Ascending aorta (tissue), 2 donors: ENCODE measurements around the gene MRPS35. TPM values are rescaled to one million over a fixed set of nuclear protein-coding genes. Genes with fewer than 3 reads are reported as not detected.

Experiments
- DNase-seq, 2 donors: peaks; one replicate each; pipeline ENCODE4 v3.0.0-alpha.2; 2019; ENCODE audit warnings: low spot score in 2 of 2
- H3K27ac ChIP-seq, 2 donors: fragments of 200-600 bp; sonication (generic); one replicate each; pipeline ENCODE4 v1.5.1; 2016 to 2017; ENCODE audit warnings: mild to moderate bottlenecking in 1 of 2
- H3K27me3 ChIP-seq: fragments of 200-600 bp; sonication (generic); one replicate; pipeline ENCODE4 v1.5.1; 2017
- H3K36me3 ChIP-seq, 2 donors: fragments of 200-600 bp; sonication (generic); one replicate each; pipeline ENCODE4 v1.5.1; 2016
- H3K4me1 ChIP-seq, 2 donors: fragments of 200-600 bp; sonication (generic); one replicate each; pipeline ENCODE4 v1.5.1; 2016 to 2017; ENCODE audit warnings: mild to moderate bottlenecking in 1 of 2
- H3K4me3 ChIP-seq, 2 donors: fragments of 200-600 bp; sonication (generic); one replicate each; pipeline ENCODE4 v1.5.1; 2016 to 2017; ENCODE audit warnings: mild to moderate bottlenecking in 1 of 2
- H3K9me3 ChIP-seq, 2 donors: fragments of 200-600 bp; sonication (generic); one replicate each; pipeline ENCODE4 v1.5.1; 2016
- CTCF ChIP-seq, 3 experiments: fragments of 200-600 bp in 2 of 3; fragments of 450-650 bp in 1 of 3; sonication (generic) in 2 of 3; IDR thresholded peaks; one replicate each; pipeline ENCODE4 v1.5.1; 2016 to 2019; ENCODE audit warnings: antibody characterized with exemption in 3 of 3, mild to moderate bottlenecking in 1 of 3, moderate library complexity in 1 of 3
- intact Hi-C: fragments of 100-400 bp; cut with DNase I; formaldehyde crosslinking; loops from one replicate; pipeline ENCODE4 v1.15.1; 2023
- total RNA-seq: library from RNA; depleted of rRNA; stranded (reverse); fragments of >200 nt; gene quantifications from one replicate; pipeline ENCODE4 v1.1.0, GENCODE V29; 2016

MRPS35 gene
- total RNA-seq, 1 donor from 2014 or later: 2.7 TPM

DNA sequence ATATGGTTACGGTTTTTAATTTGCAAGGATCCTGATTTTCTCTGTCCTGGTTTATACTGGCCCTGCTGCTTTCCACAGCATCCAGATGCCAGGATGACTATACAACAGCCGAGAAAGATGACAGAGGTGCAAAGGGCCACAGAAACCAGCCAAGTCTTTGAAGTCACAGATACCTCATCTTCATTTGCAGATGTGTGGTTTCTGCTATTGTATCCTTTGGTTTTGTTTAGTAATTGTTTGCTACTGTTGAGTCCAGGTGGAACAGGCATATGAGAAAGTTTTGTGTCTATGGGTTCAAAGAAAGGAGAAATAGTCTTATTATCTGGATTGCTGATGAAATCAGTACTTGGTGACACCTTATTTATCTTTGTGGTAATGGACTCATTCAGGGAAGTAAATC is 52.1 kb downstream of the MRPS35 start:
- Histone ChIP-seq H3K9me3 (no peaks in the 10 kb centered on the region), H3K27ac (no peak overlapping the region), H3K4me3 (no peak overlapping the region), H3K36me3 (no peaks in the 10 kb centered on the region), H3K4me1 (no peaks in the 10 kb centered on the region), H3K27me3 (no peaks in the 10 kb centered on the region)
- no peak for DNase-seq
- TF ChIP-seq CTCF (IDR thresholded peaks at IDR 0.05): no peak
- intact Hi-C loops: no loop called here

DNA sequence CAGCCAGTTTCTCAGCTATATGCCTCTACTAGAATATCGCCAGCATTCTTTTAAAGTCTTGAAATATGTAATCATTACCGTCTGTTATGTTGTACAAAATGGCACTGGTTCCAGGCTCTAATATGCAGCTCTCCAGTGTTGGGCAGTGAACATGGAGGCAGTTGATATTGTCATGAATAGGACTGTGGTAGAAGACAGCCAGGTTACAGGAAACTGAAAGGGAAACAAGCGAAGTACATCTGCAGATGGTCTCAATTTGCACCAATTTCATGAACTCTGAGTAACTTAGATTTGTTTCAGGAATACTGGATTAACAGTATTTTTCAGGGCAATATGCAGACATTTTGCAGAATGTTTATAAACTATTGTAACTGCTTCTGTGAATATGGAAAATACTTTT is 56.0 kb downstream of the MRPS35 start:
- no peak overlapping the region for H3K4me3 ChIP-seq
- no peaks in the 10 kb centered on the region for H3K4me1 ChIP-seq
- intact Hi-C loops: no loop called here
- H3K9me3 ChIP-seq: no peaks in the 10 kb centered on the region
- no peak for TF ChIP-seq CTCF (IDR thresholded peaks at IDR 0.05)
- H3K27me3 ChIP-seq: no peaks in the 10 kb centered on the region
- H3K36me3 ChIP-seq: no peaks in the 10 kb centered on the region
- DNase-seq: no peak
- no peak overlapping the region for H3K27ac ChIP-seq

DNA sequence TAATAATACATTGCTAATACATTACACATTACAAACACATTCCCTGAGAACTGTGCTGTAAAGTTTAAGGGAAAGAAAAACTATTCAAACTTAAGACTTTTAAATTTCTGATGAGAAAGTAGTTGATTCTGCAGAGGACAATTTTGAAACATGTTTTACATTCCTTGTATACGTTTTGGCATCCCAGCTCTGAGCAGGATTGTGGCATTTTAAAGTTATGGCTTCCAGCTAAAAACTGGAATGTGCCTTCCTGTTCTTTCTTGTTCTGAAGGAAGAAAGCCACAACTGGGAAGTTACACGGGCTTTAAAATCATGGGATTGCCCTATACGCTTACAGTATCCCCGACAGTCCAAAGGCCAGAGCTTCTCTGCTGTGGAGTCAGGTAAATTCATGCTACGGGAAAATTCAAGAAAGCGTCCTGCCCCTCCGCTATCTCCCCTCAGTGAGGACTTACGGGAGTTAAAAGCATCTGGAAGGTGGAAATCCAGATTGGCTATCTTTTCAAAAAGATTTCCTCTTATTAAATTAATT is 58.6 kb downstream of the MRPS35 start:
- no peaks in the 10 kb centered on the region for H3K4me1 ChIP-seq
- no peaks in the 10 kb centered on the region for H3K36me3 ChIP-seq
- TF ChIP-seq CTCF (IDR thresholded peaks at IDR 0.05): no peak
- DNase-seq: no peak
- H3K27ac ChIP-seq: no peak overlapping the region
- intact Hi-C loops: no loop called here
- H3K4me3 ChIP-seq: no peak overlapping the region
- no peaks in the 10 kb centered on the region for H3K9me3 ChIP-seq
- no peaks in the 10 kb centered on the region for H3K27me3 ChIP-seq

DNA sequence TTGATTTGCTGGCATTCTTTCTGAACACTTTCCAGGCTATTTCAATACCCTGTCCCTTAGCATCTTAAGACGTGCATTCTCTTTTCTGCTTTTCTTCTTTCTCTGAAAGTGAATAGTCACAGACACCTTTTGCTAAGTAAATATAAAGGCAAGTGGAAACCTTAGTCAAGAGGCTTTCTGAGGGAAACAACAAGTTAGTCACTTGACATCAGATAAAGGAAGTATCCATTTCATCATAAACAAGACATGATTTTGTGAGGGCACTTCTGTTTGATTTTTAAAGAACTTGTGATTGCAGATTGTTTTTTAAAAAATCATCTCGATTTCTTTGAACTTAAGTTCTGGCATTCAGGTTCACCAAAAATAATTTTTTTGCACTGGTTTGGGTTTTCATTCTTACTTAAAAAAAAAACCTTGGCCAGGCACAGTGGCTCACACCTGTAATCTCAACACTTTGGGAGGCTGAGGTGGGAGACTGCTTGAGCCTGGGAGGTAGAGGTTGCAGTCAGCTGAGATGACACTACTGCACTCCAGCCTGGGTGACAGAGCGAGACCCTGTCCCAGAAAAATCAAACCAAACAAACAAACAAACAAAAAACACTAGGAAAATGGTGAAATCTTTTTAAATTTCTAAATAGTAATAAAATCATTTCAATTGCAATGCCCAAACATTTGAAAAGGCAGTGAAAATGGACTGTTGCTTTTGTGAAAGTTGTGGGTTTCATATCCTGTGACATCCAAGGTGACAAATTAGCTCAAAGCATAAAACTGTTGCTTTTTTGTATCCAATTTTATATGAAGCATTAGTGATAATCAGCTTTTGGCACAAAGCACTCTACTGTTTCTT is 61.1 kb downstream of the MRPS35 start:
- intact Hi-C loops: no loop called here
- Histone ChIP-seq H3K9me3 (no peaks in the 10 kb centered on the region), H3K27ac (no peak overlapping the region), H3K36me3 (no peaks in the 10 kb centered on the region), H3K4me3 (no peak overlapping the region), H3K4me1 (no peaks in the 10 kb centered on the region), H3K27me3 (no peaks in the 10 kb centered on the region)
- DNase-seq: no peak
- no peak for TF ChIP-seq CTCF (IDR thresholded peaks at IDR 0.05)

DNA sequence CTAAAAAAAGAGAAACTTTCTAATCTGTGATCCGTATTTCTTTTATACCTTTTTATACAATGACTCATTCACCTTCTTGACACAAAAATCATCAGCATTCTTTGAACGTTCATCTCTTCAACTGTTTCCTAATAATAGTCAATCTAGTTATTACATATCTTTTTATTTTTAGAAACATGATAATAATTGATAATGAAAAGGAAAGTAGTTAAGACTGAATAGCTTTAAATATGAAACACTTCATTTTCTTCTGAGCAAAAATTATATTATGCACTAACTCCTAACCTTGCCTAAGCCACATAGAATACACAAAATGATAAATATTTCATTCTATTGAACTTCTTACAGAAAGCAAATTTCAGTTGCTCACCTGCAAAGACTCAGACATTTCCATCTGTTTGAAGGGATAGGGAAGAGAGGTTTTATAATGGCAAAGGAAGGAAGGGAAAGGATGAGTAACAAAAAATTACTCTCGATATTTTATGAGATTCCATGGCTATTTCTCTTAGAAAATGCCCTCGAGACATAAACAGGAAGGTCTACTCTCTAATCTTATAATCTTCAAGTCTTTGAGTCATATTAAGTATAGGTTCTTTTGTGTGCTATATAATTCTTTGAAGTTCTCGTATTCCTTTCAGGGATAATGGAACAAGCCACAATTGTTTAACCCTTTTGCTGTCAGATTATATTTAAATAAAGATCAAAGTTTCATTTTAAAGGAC is 61.9 kb downstream of the MRPS35 start:
- intact Hi-C loops: no loop called here
- no peak for DNase-seq
- no peaks in the 10 kb centered on the region for H3K9me3 ChIP-seq
- no peaks in the 10 kb centered on the region for H3K27me3 ChIP-seq
- H3K4me3 ChIP-seq: no peak overlapping the region
- no peak for TF ChIP-seq CTCF (IDR thresholded peaks at IDR 0.05)
- no peaks in the 10 kb centered on the region for H3K36me3 ChIP-seq
- no peaks in the 10 kb centered on the region for H3K4me1 ChIP-seq
- H3K27ac ChIP-seq: no peak overlapping the region
